OCI-LY7 (cell line): Measurements from ENCODE around the gene KCNB1.

Source experiments
- EZH2phosphoT487 ChIP-seq: fragments of 200-600 bp; sonication (generic); IDR thresholded peaks from 2 replicates; pipeline ENCODE4 v1.6.1; 2018; ENCODE audit warnings: low read depth, borderline replicate concordance, mild to moderate bottlenecking, mixed run types, antibody characterized with exemption, low read length, moderate library complexity, mixed read lengths
- TF ChIP-seq, protein P1 (sequence below): fragments of 200-600 bp; sonication (generic); conservative IDR thresholded peaks from 2 replicates; pipeline ENCODE4 v1.5.1; 2014; ENCODE audit warnings: mild to moderate bottlenecking, antibody characterized with exemption, low read length, moderate library complexity, mixed read lengths

- TF ChIP-seq, protein P1, sequence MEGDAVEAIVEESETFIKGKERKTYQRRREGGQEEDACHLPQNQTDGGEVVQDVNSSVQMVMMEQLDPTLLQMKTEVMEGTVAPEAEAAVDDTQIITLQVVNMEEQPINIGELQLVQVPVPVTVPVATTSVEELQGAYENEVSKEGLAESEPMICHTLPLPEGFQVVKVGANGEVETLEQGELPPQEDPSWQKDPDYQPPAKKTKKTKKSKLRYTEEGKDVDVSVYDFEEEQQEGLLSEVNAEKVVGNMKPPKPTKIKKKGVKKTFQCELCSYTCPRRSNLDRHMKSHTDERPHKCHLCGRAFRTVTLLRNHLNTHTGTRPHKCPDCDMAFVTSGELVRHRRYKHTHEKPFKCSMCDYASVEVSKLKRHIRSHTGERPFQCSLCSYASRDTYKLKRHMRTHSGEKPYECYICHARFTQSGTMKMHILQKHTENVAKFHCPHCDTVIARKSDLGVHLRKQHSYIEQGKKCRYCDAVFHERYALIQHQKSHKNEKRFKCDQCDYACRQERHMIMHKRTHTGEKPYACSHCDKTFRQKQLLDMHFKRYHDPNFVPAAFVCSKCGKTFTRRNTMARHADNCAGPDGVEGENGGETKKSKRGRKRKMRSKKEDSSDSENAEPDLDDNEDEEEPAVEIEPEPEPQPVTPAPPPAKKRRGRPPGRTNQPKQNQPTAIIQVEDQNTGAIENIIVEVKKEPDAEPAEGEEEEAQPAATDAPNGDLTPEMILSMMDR: no peak
- no peak for TF ChIP-seq EZH2phosphoT487
Measured at GRCh38 chr20:49319208-49319809, 163.2 kb downstream of the KCNB1 start.
